ENCODE measurements around the gene AGBL1. TPM values are rescaled to one million over a fixed set of nuclear protein-coding genes. Genes with fewer than 3 reads are reported as not detected.

The AGBL1 gene
- total and polyA plus RNA-seq, 2 experiments from 2014 or later = 0.06 to 0.11 TPM

- Histone ChIP-seq H3K9me3 (ENCODE audit: low read depth) (no peaks in the 10 kb centered on the region), H3K27ac (no peak overlapping the region), H3K4me3 (no peak overlapping the region), H3K4me1 (ENCODE audit: low read depth) (peaks cover 23% of the 10 kb centered on the region), H3K36me3 (no peaks in the 10 kb centered on the region), H3K27me3 (no peaks in the 10 kb centered on the region)
- no peak for DNase-seq (ENCODE audit: low read depth in 1 of 2, low spot score in 1 of 2)
- TF ChIP-seq CTCF (IDR thresholded peaks at IDR 0.05; ENCODE audit: low read depth, low read length) = no peak
Measured at GRCh38 chr15:86912661-86913060, 833.0 kb downstream of the AGBL1 start.

GRCh38 chr15:86915811-86916331, 836.2 kb downstream of the AGBL1 start:
- DNase-seq (ENCODE audit: low read depth in 1 of 2, low spot score in 1 of 2) = peak; percentile 69 to 73
- Histone ChIP-seq H3K4me1 (ENCODE audit: low read depth) (peaks cover 28% of the 10 kb centered on the region), H3K27me3 (no peaks in the 10 kb centered on the region), H3K36me3 (no peaks in the 10 kb centered on the region), H3K27ac (no peak overlapping the region), H3K9me3 (ENCODE audit: low read depth) (no peaks in the 10 kb centered on the region), H3K4me3 (no peak overlapping the region)
- peak; percentile 55 for TF ChIP-seq CTCF (IDR thresholded peaks at IDR 0.05; ENCODE audit: low read depth, low read length)

GRCh38 chr15:86916671-86917360, 837.1 kb downstream of the AGBL1 start:
- Histone ChIP-seq H3K4me3 (no peak overlapping the region), H3K27ac (no peak overlapping the region), H3K4me1 (ENCODE audit: low read depth) (peaks cover 28% of the 10 kb centered on the region), H3K36me3 (no peaks in the 10 kb centered on the region), H3K27me3 (no peaks in the 10 kb centered on the region), H3K9me3 (ENCODE audit: low read depth) (no peaks in the 10 kb centered on the region)
- peak in 1 of 2 donors; percentile 55 for DNase-seq (ENCODE audit: low read depth in 1 of 2, low spot score in 1 of 2)
- no peak for TF ChIP-seq CTCF (IDR thresholded peaks at IDR 0.05; ENCODE audit: low read depth, low read length)

- peaks cover 28% of the 10 kb centered on the region for H3K4me1 ChIP-seq (ENCODE audit: low read depth)
- H3K36me3 ChIP-seq = no peaks in the 10 kb centered on the region
- no peak for TF ChIP-seq CTCF (IDR thresholded peaks at IDR 0.05; ENCODE audit: low read depth, low read length)
- no peak for DNase-seq (ENCODE audit: low read depth in 1 of 2, low spot score in 1 of 2)
- H3K4me3 ChIP-seq = no peak overlapping the region
- H3K27ac ChIP-seq = no peak overlapping the region
- no peaks in the 10 kb centered on the region for H3K27me3 ChIP-seq
- no peaks in the 10 kb centered on the region for H3K9me3 ChIP-seq (ENCODE audit: low read depth)
Measured at GRCh38 chr15:86917361-86917671, 837.6 kb downstream of the AGBL1 start.

- Histone ChIP-seq H3K27me3 (no peaks in the 10 kb centered on the region), H3K4me3 (no peak overlapping the region), H3K27ac (no peak overlapping the region), H3K9me3 (ENCODE audit: low read depth) (no peaks in the 10 kb centered on the region), H3K36me3 (no peaks in the 10 kb centered on the region), H3K4me1 (ENCODE audit: low read depth) (peaks cover 20% of the 10 kb centered on the region)
- DNase-seq (ENCODE audit: low read depth in 1 of 2, low spot score in 1 of 2) = no peak
- no peak for TF ChIP-seq CTCF (IDR thresholded peaks at IDR 0.05; ENCODE audit: low read depth, low read length)
Measured at GRCh38 chr15:86919581-86919980, 839.9 kb downstream of the AGBL1 start.

All from cardiac muscle cell (in vitro differentiated cells and primary cell).